DND-41 (cell line): Measurements from ENCODE around the gene HYKK.

Experiments
- CTCF ChIP-seq: IDR thresholded peaks from 2 replicates; pipeline ENCODE4 v1.5.1; 2012; ENCODE audit warnings: borderline replicate concordance, low read length, moderate library complexity, mild to moderate bottlenecking; ENCODE audit not compliant: poor library complexity, severe bottlenecking; ENCODE audit errors: extremely low read depth
- EZH2 ChIP-seq: IDR thresholded peaks from 3 replicates; pipeline ENCODE4 v1.6.1; 2012; ENCODE audit warnings: borderline replicate concordance, low read depth, mild to moderate bottlenecking, moderate library complexity, low read length, inconsistent platforms; ENCODE audit not compliant: severe bottlenecking

GRCh38 chr15:78542647-78543046 lies 35.3 kb downstream of the HYKK start:
- TF ChIP-seq CTCF (no peak), EZH2 (no peak)
